NT2/D1 (cell line): ENCODE results near the gene APOE.
"Not testable (repeated sequence)": the region's sequence is repeated elsewhere in the genome, so short reads cannot be mapped to it uniquely, and the experiment has no call there.

Experiments
- DNase-seq: peaks from one replicate; pipeline ENCODE4 v3.0.0-alpha.2; 2011; ENCODE audit warnings: low read depth, low spot score
- H3K27me3 ChIP-seq: 2 replicates; pipeline ENCODE4 v1.6.0; 2011; ENCODE audit warnings: mild to moderate bottlenecking; ENCODE audit not compliant: insufficient read length, insufficient read depth
- H3K36me3 ChIP-seq: 2 replicates; pipeline ENCODE4 v1.6.1; 2011; ENCODE audit warnings: mild to moderate bottlenecking, low read length, mixed read lengths; ENCODE audit not compliant: insufficient read depth, insufficient read length
- H3K4me1 ChIP-seq: 2 replicates; pipeline ENCODE4 v1.5.1; 2011; ENCODE audit not compliant: insufficient read depth, insufficient read length
- H3K4me3 ChIP-seq: 2 replicates; pipeline ENCODE4 v1.5.1; 2011; ENCODE audit warnings: low read depth; ENCODE audit not compliant: insufficient read length
- H3K9ac ChIP-seq: 2 replicates; pipeline ENCODE4 v1.6.0; 2011; ENCODE audit warnings: low read depth; ENCODE audit not compliant: insufficient read length
- H3K9me3 ChIP-seq: 2 replicates; pipeline ENCODE4 v1.5.1; 2011; ENCODE audit warnings: mild to moderate bottlenecking, low read length; ENCODE audit not compliant: insufficient read depth
- SUZ12 ChIP-seq: IDR thresholded peaks from 2 replicates; pipeline ENCODE4 v1.6.1; 2011; ENCODE audit not compliant: insufficient read length, insufficient read depth; ENCODE audit errors: extremely low read depth
- YY1 ChIP-seq: IDR thresholded peaks from 2 replicates; pipeline ENCODE4 v1.6.1; 2011; ENCODE audit not compliant: insufficient read length, insufficient read depth
- ZNF274 ChIP-seq: IDR thresholded peaks from 2 replicates; pipeline ENCODE4 v1.6.1; 2011; ENCODE audit warnings: mild to moderate bottlenecking, low read depth, low read length

APOE gene

GRCh38 chr19:44907613-44908012 is 2.0 kb downstream of the APOE start:
- Histone ChIP-seq H3K9ac (peak overlapping the region; percentile 51), H3K4me3 (no peak overlapping the region), H3K36me3 (peaks cover 44% of the 10 kb centered on the region), H3K4me1 (peaks cover 22% of the 10 kb centered on the region), H3K9me3 (no peaks in the 10 kb centered on the region), H3K27me3 (no peaks in the 10 kb centered on the region)
- TF ChIP-seq YY1 = no peak
- TF ChIP-seq SUZ12 = no peak
- no peak for TF ChIP-seq ZNF274
- DNase-seq = no peak

GRCh38 chr19:44908074-44908835 is 2.7 kb downstream of the APOE start:
- no peaks in the 10 kb centered on the region for H3K27me3 ChIP-seq
- H3K36me3 ChIP-seq = peaks cover 39% of the 10 kb centered on the region
- no peak for DNase-seq
- H3K9me3 ChIP-seq = no peaks in the 10 kb centered on the region
- peak overlapping the region; percentile 51 for H3K9ac ChIP-seq
- no peak overlapping the region for H3K4me3 ChIP-seq
- H3K4me1 ChIP-seq = peaks cover 22% of the 10 kb centered on the region
- TF ChIP-seq ZNF274 (no peak), SUZ12 (no peak), YY1 (no peak)

GRCh38 chr19:44908836-44909261 is 3.3 kb downstream of the APOE start:
- no peak for TF ChIP-seq YY1
- TF ChIP-seq SUZ12 = no peak
- TF ChIP-seq ZNF274 = no peak
- Histone ChIP-seq H3K4me1 (peaks cover 21% of the 10 kb centered on the region), H3K4me3 (no peak overlapping the region), H3K9me3 (no peaks in the 10 kb centered on the region), H3K27me3 (no peaks in the 10 kb centered on the region), H3K36me3 (peaks cover 35% of the 10 kb centered on the region), H3K9ac (no peak overlapping the region)
- DNase-seq = no peak

GRCh38 chr19:44909775-44910174 is 4.2 kb downstream of the APOE start:
- Histone ChIP-seq H3K4me3 (no peak overlapping the region), H3K4me1 (peaks cover 13% of the 10 kb centered on the region)
- TF ChIP-seq ZNF274 (no peak), SUZ12 (no peak), YY1 (no peak)

GRCh38 chr19:44911896-44912295 is 6.3 kb downstream of the APOE start:
- not testable (repeated sequence) for H3K9me3 ChIP-seq, H3K9ac ChIP-seq, DNase-seq, H3K27me3 ChIP-seq, H3K4me3 ChIP-seq
- Histone ChIP-seq H3K4me1 (peaks cover 13% of the 10 kb centered on the region), H3K36me3 (peaks cover 30% of the 10 kb centered on the region)

More at GRCh38 chr19:44909775-44910174, 4.2 kb downstream of the APOE start:
- H3K27me3 ChIP-seq = no peaks in the 10 kb centered on the region
- peaks cover 31% of the 10 kb centered on the region for H3K36me3 ChIP-seq
- H3K9me3 ChIP-seq = no peaks in the 10 kb centered on the region
- DNase-seq = no peak
- no peak overlapping the region for H3K9ac ChIP-seq

GRCh38 chr19:44912854-44913253 is 7.3 kb downstream of the APOE start:
- Histone ChIP-seq H3K4me3 (no peak overlapping the region), H3K36me3 (peaks cover 20% of the 10 kb centered on the region), H3K9me3 (no peaks in the 10 kb centered on the region), H3K27me3 (no peaks in the 10 kb centered on the region), H3K9ac (no peak overlapping the region), H3K4me1 (peaks cover 11% of the 10 kb centered on the region)
- TF ChIP-seq SUZ12 = no peak
- no peak for TF ChIP-seq ZNF274
- no peak for TF ChIP-seq YY1
- no peak for DNase-seq

GRCh38 chr19:44913512-44914432 is 8.2 kb downstream of the APOE start:
- H3K9me3 ChIP-seq, DNase-seq, H3K27me3 ChIP-seq, H3K4me1 ChIP-seq: not testable (repeated sequence)
- Histone ChIP-seq H3K4me3 (peak overlapping the region; percentile 64), H3K36me3 (peaks cover 11% of the 10 kb centered on the region), H3K9ac (peak overlapping the region; percentile 90)

GRCh38 chr19:44914433-44915206 is 9.0 kb downstream of the APOE start, which contains the start of gene APOC1:
Gene APOC1 (plus strand): TSS chr19:44914608. CDS start chr19:44914892, 284 bp downstream.
- Histone ChIP-seq H3K4me3 (peak within 1 kb of the TSS; percentile 64), H3K9ac (peak within 1 kb of the TSS; percentile 90)
- H3K9me3 ChIP-seq, H3K27me3 ChIP-seq, H3K36me3 ChIP-seq, H3K4me1 ChIP-seq: not testable (repeated sequence)
- DNase-seq = peak; percentile 81
